Measurements from ENCODE around the gene ATE1. TPM values are rescaled to one million over a fixed set of nuclear protein-coding genes. Genes with fewer than 3 reads are reported as not detected.
"Not testable (repeated sequence)": the region's sequence is repeated elsewhere in the genome, so short reads cannot be mapped to it uniquely, and the experiment has no call there.

The ATE1 gene
- total and polyA plus RNA-seq, 11 donors: 15.2 to 50.1 (median 39.9) TPM

DNA sequence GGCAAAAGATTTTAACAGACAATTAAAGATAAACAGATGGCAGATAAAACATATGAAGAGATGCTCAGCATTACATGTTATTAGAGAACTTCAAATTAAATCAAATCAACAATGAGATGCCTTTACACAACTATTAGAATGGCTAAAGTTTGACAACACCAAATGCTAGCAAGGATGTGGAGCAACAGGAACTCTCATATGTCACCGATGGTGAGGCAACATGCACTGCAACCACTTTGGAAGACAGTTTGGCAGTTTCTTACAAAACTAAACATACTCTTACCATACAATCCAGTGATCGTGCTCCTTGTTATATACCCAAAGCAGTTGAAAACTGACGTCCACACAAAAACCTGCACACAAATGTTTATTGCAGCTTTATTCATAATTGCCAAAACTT lies 13.7 kb upstream of the ATE1 start:
- TF ChIP-seq, protein P1, sequence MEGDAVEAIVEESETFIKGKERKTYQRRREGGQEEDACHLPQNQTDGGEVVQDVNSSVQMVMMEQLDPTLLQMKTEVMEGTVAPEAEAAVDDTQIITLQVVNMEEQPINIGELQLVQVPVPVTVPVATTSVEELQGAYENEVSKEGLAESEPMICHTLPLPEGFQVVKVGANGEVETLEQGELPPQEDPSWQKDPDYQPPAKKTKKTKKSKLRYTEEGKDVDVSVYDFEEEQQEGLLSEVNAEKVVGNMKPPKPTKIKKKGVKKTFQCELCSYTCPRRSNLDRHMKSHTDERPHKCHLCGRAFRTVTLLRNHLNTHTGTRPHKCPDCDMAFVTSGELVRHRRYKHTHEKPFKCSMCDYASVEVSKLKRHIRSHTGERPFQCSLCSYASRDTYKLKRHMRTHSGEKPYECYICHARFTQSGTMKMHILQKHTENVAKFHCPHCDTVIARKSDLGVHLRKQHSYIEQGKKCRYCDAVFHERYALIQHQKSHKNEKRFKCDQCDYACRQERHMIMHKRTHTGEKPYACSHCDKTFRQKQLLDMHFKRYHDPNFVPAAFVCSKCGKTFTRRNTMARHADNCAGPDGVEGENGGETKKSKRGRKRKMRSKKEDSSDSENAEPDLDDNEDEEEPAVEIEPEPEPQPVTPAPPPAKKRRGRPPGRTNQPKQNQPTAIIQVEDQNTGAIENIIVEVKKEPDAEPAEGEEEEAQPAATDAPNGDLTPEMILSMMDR (IDR thresholded peaks at IDR 0.05): no peak
- no peak for TF ChIP-seq POLR2A (IDR thresholded peaks at IDR 0.05)
- Histone ChIP-seq H3K27ac (no peak overlapping the region), H3K9me3 (no peaks in the 10 kb centered on the region), H3K27me3 (no peaks in the 10 kb centered on the region), H3K4me1 (peaks cover 0 to 14% (median 7%) of the 10 kb centered on the region in 12 donors), H3K36me3 (no peaks in the 10 kb centered on the region), H3K4me3 (no peak overlapping the region)
- ATAC-seq (no peak), DNase-seq (no peak)
- intact Hi-C loops (cut with DNase I): no loop called here
- WGBS, 4 donors: 79 to 98% (median 93%) methylated on average over 3 of the region's 3 CpGs

DNA sequence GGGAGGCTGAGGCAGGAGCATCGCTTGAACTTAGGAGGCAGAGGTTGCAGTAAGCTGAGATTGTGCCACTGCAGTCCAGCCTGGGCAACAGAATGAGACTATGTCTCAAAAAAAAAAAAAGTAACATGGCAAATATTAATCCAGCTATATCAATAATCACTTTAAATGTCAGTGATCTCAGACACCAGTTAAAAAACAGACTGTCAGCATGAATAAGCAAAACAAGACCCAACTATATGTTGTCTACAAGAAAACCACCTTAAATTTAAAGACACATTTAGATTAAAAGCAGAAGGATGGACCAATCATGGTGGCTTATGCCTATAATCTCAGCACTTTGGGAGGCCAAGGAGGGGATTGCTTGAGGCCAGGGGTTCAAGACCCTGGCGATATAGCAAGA lies 8.5 kb upstream of the ATE1 start:
- Histone ChIP-seq H3K4me1 (no peaks in the 10 kb centered on the region), H3K27ac (no peak overlapping the region), H3K9me3 (no peaks in the 10 kb centered on the region), H3K27me3 (no peaks in the 10 kb centered on the region), H3K4me3 (no peak overlapping the region), H3K36me3 (peaks cover 0 to 3% (median 0%) of the 10 kb centered on the region in 9 donors)
- ATAC-seq (no peak), DNase-seq (no peak)
- no peak for TF ChIP-seq POLR2A (IDR thresholded peaks at IDR 0.05)
- TF ChIP-seq, protein P1 (IDR thresholded peaks at IDR 0.05): no peak
- intact Hi-C loops (cut with DNase I): no loop called here
- WGBS, 4 donors: 95 to 100% (median 98%) methylated on average over 2 of the region's 2 CpGs

DNA sequence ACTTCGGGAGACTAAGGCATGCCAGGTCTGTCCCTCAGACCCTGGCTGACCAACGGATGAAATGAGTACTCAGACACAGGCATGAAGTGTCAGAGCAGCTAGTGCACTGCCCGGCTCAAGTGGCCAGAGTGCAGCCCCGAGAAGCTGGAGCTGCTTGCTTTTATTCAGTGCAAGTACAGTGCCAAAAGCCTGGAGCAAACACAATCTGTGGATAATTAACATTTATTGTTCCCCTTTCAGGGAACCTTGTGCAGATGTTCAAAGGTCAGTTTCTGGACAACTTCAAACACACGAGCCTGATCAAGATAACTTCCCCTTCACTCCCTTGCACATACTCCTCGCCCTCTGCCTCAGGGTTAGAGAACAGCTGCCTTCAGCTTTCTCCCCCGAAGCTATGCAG lies 7.9 kb upstream of the ATE1 start:
- Histone ChIP-seq H3K27ac (no peak overlapping the region), H3K36me3 (peaks cover 0 to 3% (median 0%) of the 10 kb centered on the region in 9 donors), H3K9me3 (no peaks in the 10 kb centered on the region), H3K4me3 (no peak overlapping the region), H3K4me1 (no peaks in the 10 kb centered on the region), H3K27me3 (no peaks in the 10 kb centered on the region)
- TF ChIP-seq POLR2A (IDR thresholded peaks at IDR 0.05): no peak
- TF ChIP-seq, protein P1 (IDR thresholded peaks at IDR 0.05): no peak
- intact Hi-C loops (cut with DNase I): no loop called here
- DNase-seq (no peak), ATAC-seq (no peak)
- 59 to 68% (median 61%) methylated on average over 7 of the region's 7 CpGs for WGBS, 4 donors

DNA sequence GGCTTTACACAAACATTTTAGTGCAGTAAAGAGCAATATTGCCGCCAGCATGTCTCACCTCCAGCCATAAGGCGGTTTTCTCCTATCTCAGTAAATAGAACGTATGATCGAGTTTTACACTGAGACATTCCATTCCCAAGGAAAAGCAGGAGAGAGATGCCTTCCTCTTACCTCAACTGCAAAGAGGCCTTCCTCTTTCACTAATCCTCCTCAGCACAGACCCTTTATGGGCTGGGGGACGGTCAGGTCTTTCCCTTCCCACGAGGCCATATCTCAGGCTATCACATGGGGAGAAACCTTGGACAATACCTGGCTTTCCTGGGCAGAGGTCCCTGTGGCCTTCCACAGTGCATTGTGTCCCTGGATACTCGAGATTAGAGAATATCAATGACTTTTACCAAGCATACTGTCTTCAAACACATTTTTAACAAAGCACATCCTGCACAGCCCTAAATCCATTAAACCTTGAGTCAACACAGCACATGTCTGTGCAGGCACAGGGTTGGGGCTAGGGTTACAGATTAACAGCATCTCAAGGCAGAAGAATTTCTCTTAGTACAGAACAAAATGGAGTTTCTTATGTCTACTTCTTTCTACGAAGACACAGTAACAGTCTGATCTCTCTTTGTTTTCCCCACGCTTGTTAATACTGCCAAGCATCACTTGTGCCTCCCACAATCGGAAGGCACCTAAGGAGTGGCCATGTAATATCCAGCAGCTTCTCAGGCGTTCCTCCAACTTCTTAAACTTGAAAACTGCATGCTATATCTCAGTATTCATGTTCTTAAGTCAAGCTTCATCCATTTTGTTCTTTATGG lies 2.6 kb upstream of the ATE1 start:
- not testable (repeated sequence) for H3K27ac ChIP-seq
- 71 to 76% (median 74%) methylated on average over 11 of the region's 11 CpGs for WGBS, 4 donors

DNA sequence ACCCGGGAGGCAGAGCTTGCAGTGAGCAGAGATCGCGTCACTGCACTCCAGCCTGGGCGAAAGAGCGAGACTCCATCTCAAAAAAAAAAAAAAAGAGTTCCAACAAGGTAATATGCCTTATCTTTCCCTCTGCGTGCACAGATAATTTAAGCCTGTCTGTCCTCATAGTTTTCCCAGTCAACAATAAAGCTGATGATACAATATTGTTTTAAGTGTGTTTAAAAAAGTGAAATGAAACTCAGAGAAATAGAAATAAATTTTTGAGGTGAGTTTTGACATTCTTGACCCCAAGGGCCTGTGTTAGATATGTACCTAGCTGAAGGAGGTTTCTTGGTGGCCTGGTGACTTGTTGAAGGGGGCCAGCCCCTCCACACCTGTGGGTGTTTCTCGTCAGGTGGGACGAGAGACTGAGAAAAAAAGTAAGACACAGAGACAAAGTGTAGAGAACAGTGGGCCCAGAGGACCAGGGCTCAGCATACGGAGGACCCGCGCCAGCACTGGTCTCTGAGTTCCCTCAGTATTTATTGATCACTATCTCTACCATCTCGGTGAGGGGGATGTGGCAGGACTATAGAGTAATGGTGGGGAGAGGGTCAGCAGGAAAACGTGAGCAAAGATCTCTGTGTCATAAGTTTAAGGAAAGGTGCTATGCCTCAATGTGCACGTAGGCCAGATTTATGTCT lies 1.9 kb upstream of the ATE1 start:
- H3K9me3 ChIP-seq, H3K27ac ChIP-seq, ATAC-seq, H3K4me3 ChIP-seq, H3K27me3 ChIP-seq, H3K36me3 ChIP-seq, DNase-seq: not testable (repeated sequence)
- WGBS, 4 donors: 86 to 91% (median 88%) methylated on average over 14 of the region's 14 CpGs
- intact Hi-C loops (cut with DNase I): loop anchor here in 9 of 10 donors (2.0 to 10.0 kb wide), 7 partner anchors 43 to 183 kb away; partner anchors contain the start of gene NSMCE4A (in 2 of the 9)
- H3K4me1 ChIP-seq: peaks cover 0 to 41% (median 17%) of the 10 kb centered on the region in 12 donors

More for the DNA sequence above, 2.6 kb upstream of the ATE1 start:
- intact Hi-C loops (cut with DNase I): loop anchor here in 2 of 10 donors (5.0 kb wide), 1 partner anchor 42 kb away; no protein-coding TSS in a partner anchor
- H3K4me3 ChIP-seq, DNase-seq, ATAC-seq, H3K27me3 ChIP-seq, H3K9me3 ChIP-seq, H3K36me3 ChIP-seq: not testable (repeated sequence)
- H3K4me1 ChIP-seq: peaks cover 0 to 34% (median 17%) of the 10 kb centered on the region in 12 donors

All from heart left ventricle (tissue), 16 donors.